H9 (cell line): ENCODE measurements around the gene SV2A. TPM values are rescaled to one million over a fixed set of nuclear protein-coding genes. Genes with fewer than 3 reads are reported as not detected.
A peak's percentile ranks its signal among the peaks of the same experiment; 100 is the strongest.

Experiments used
- DNase-seq: peaks from one replicate; pipeline ENCODE4 v3.0.0-alpha.2; 2017
- H2AFZ ChIP-seq: one replicate; pipeline ENCODE4 v1.6.1; 2013; ENCODE audit warnings: mild to moderate bottlenecking, low read length, control low read depth, moderate library complexity
- H2AK5ac ChIP-seq: 2 replicates; pipeline ENCODE4 v1.6.1; 2013; ENCODE audit warnings: low read length, control low read depth, mixed read lengths; ENCODE audit not compliant: insufficient read length
- H2BK120ac ChIP-seq: one replicate; pipeline ENCODE4 v1.6.1; 2013; ENCODE audit warnings: low read depth, mild to moderate bottlenecking, low read length, control low read depth, inconsistent platforms; ENCODE audit not compliant: poor library complexity, severe bottlenecking
- H2BK12ac ChIP-seq: 2 replicates; pipeline ENCODE4 v1.6.1; 2013; ENCODE audit warnings: low read length, control low read depth, mixed read lengths, low read depth; ENCODE audit not compliant: insufficient read length
- H2BK15ac ChIP-seq: 2 replicates; pipeline ENCODE4 v1.6.1; 2013; ENCODE audit warnings: low read depth, low read length, control low read depth
- H2BK20ac ChIP-seq: one replicate; pipeline ENCODE4 v1.6.1; 2013; ENCODE audit warnings: low read depth, mild to moderate bottlenecking, low read length, control low read depth, inconsistent platforms; ENCODE audit not compliant: poor library complexity, severe bottlenecking
- H2BK5ac ChIP-seq: 2 replicates; pipeline ENCODE4 v1.6.1; 2013; ENCODE audit warnings: low read length, control low read depth, mixed read lengths; ENCODE audit not compliant: insufficient read length
- H3K14ac ChIP-seq: 2 replicates; pipeline ENCODE4 v1.6.1; 2013; ENCODE audit warnings: low read length, control low read depth; ENCODE audit not compliant: insufficient read depth
- H3K18ac ChIP-seq: 2 replicates; pipeline ENCODE4 v1.6.1; 2013; ENCODE audit warnings: low read depth, mild to moderate bottlenecking, mixed read lengths, low read length, control low read depth; ENCODE audit not compliant: insufficient read length
- H3K23ac ChIP-seq: 2 replicates; pipeline ENCODE4 v1.6.1; 2013; ENCODE audit warnings: low read length, control low read depth, mixed read lengths, low read depth; ENCODE audit not compliant: insufficient read length
- H3K23me2 ChIP-seq: 2 replicates; pipeline ENCODE4 v1.6.1; 2013; ENCODE audit warnings: low read depth, mild to moderate bottlenecking, mixed read lengths, low read length, control low read depth; ENCODE audit not compliant: insufficient read length, poor library complexity, severe bottlenecking
- H3K27ac ChIP-seq: 2 replicates; pipeline ENCODE4 v1.5.1; 2013; ENCODE audit warnings: low read length, control low read depth, mixed read lengths, low read depth; ENCODE audit not compliant: insufficient read length
- H3K27me3 ChIP-seq: 2 replicates; pipeline ENCODE4 v1.6.1; 2013; ENCODE audit warnings: low read length, control low read depth, inconsistent platforms; ENCODE audit not compliant: insufficient read depth
- H3K4ac ChIP-seq: 2 replicates; pipeline ENCODE4 v1.6.1; 2013; ENCODE audit warnings: low read depth, mild to moderate bottlenecking, control low read depth, inconsistent platforms, low read length, moderate library complexity
- H3K4me1 ChIP-seq: 2 replicates; pipeline ENCODE4 v1.6.1; 2013; ENCODE audit warnings: low read length, control low read depth, inconsistent platforms; ENCODE audit not compliant: insufficient read depth
- H3K4me2 ChIP-seq: 2 replicates; pipeline ENCODE4 v1.6.1; 2013; ENCODE audit warnings: low read length, control low read depth, mixed read lengths; ENCODE audit not compliant: insufficient read length, insufficient read depth
- H3K56ac ChIP-seq: 2 replicates; pipeline ENCODE4 v1.6.1; 2013; ENCODE audit warnings: low read depth, mild to moderate bottlenecking, mixed read lengths, low read length, control low read depth; ENCODE audit not compliant: insufficient read length
- H3K79me1 ChIP-seq: 2 replicates; pipeline ENCODE4 v1.6.1; 2013; ENCODE audit warnings: low read depth, mild to moderate bottlenecking, moderate library complexity, low read length, control low read depth, inconsistent platforms; ENCODE audit not compliant: insufficient read depth, poor library complexity, severe bottlenecking
- H3K79me2 ChIP-seq: 2 replicates; pipeline ENCODE4 v1.6.1; 2013; ENCODE audit warnings: low read length, control low read depth, inconsistent platforms; ENCODE audit not compliant: insufficient read depth
- H3K9ac ChIP-seq: 2 replicates; pipeline ENCODE4 v1.6.1; 2013; ENCODE audit warnings: low read length, control low read depth, mixed read lengths; ENCODE audit not compliant: insufficient read length; ENCODE audit errors: extremely low read depth
- H3K9me3 ChIP-seq: one replicate; pipeline ENCODE4 v1.6.1; 2013; ENCODE audit warnings: low read depth, low read length, inconsistent platforms; ENCODE audit not compliant: control insufficient read depth
- H3T11ph ChIP-seq: one replicate; pipeline ENCODE4 v1.6.1; 2013; ENCODE audit warnings: mild to moderate bottlenecking, low read length, control low read depth, inconsistent platforms
- H4K20me1 ChIP-seq: one replicate; pipeline ENCODE4 v1.6.1; 2013; ENCODE audit not compliant: control insufficient read depth, insufficient read length, insufficient read depth
- H4K5ac ChIP-seq: 2 replicates; pipeline ENCODE4 v1.6.1; 2013; ENCODE audit warnings: low read depth, mild to moderate bottlenecking, mixed read lengths, low read length, control low read depth; ENCODE audit not compliant: insufficient read length
- H4K8ac ChIP-seq: replicated peaks from 2 replicates; pipeline ENCODE4 v1.6.1; 2013; ENCODE audit warnings: low read length, control low read depth, mixed read lengths, low read depth; ENCODE audit not compliant: insufficient read length
- H4K91ac ChIP-seq: 2 replicates; pipeline ENCODE4 v1.6.1; 2013; ENCODE audit warnings: low read depth, mild to moderate bottlenecking, moderate library complexity, mixed read lengths, low read length, control low read depth; ENCODE audit not compliant: insufficient read length
- H3K27ac Mint-ChIP-seq, 3 experiments: 2 replicates in 2 of 3; 3 replicates in 1 of 3; pipeline ENCODE4 v1.8.0; 2020 to 2021; ENCODE audit warnings: mixed read lengths in 3 of 3, mild to moderate bottlenecking in 1 of 3, moderate library complexity in 1 of 3
- H3K27me3 Mint-ChIP-seq: 2 replicates; pipeline ENCODE4 v1.8.0; 2021; ENCODE audit warnings: low read depth, mild to moderate bottlenecking, moderate library complexity, mixed read lengths
- H3K36me3 Mint-ChIP-seq, 3 experiments: 2 replicates in 2 of 3; 3 replicates in 1 of 3; pipeline ENCODE4 v1.8.0; 2020 to 2021; ENCODE audit warnings: low read depth in 3 of 3, mixed read lengths in 3 of 3; ENCODE audit not compliant: insufficient read depth in 1 of 3
- H3K4me1 Mint-ChIP-seq, 2 experiments: 2 replicates each; pipeline ENCODE4 v1.8.0; 2020; ENCODE audit warnings: mixed read lengths in 2 of 2
- H3K4me3 Mint-ChIP-seq, 2 experiments: 2 replicates in 1 of 2; 3 replicates in 1 of 2; pipeline ENCODE4 v1.8.0; 2020 to 2021; ENCODE audit warnings: mild to moderate bottlenecking in 2 of 2, mixed read lengths in 2 of 2, moderate library complexity in 1 of 2
- H3K9me3 Mint-ChIP-seq, 2 experiments: 2 replicates in 1 of 2; 3 replicates in 1 of 2; pipeline ENCODE4 v1.8.0; 2020; ENCODE audit warnings: mild to moderate bottlenecking in 2 of 2, mixed read lengths in 2 of 2, moderate library complexity in 1 of 2
- WGBS: extraction: QIAGEN DNeasy Blood & Tissue Kit; methylation state at CpG from one replicate; pipeline ENCODE4 v1.1.7; 2013; ENCODE audit warnings: missing lambda C conversion rate, low lambda C conversion rate, mixed read lengths; ENCODE audit not compliant: insufficient read length; ENCODE audit errors: extremely low coverage; 5-methylcytosine and 5-hydroxymethylcytosine counted together
- total RNA-seq: library from RNA; stranded (reverse); gene quantifications from 2 replicates; pipeline ENCODE4 v1.2.1, GENCODE V29; 2021
- TF ChIP-seq, protein P1 (sequence below): fragments of 200-600 bp; sonication (generic); conservative IDR thresholded peaks from 3 replicates; pipeline ENCODE4 v1.8.0; 2021; ENCODE audit warnings: antibody characterized with exemption, mild to moderate bottlenecking

The SV2A gene
- total RNA-seq, 1 experiment from 2014 or later = 42.4 TPM

DNA sequence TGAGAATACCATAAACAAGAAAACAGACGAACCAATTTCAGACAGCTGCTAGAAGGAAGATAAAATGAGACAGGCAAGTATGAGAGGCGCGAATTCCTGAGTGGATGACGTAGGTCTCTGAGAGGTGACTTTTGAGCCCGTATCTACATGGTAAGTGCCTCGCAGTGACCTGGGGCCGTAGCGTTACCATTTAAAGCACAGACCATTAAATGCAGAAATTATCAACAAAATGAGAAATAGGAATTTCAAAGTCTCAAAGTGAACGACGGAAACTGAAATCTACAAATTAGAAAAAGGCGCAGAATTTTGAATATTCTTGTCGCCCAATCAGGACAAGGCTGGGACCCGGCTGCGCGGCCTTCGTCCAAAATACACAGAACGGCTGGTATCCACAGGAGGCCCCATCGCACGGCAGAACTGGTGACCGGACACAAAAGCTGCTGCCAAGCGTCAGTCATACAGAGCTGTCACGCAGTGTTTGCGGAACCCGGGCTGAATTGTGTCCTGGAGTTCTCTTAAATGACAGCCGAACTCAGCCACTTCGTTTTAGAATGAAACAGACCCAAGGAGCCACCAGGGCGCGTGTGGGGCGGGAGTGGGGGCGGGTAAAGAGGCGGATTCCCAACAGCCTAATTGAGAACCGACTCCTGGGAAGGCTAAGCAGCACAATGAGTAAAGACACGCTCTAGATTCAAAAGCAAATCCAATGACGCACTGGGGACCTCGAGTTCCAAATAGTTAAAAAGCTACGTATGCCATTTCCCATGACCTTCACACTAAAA is 32.1 kb downstream of the SV2A start:
- Histone ChIP-seq H2BK5ac (peak overlapping the region; percentile 50), H4K8ac (no peak overlapping the region), H3K27me3 (no peaks in the 10 kb centered on the region), H3K56ac (no peak overlapping the region), H4K20me1 (no peaks in the 10 kb centered on the region), H3K18ac (peak overlapping the region; percentile 85), H3T11ph (no peak overlapping the region), H3K14ac (peak overlapping the region; percentile 9; the same call in 1 of the 2 replicates), H2AK5ac (no peak overlapping the region), H3K4ac (no peak overlapping the region; the same call in 1 of the 2 replicates), H2AFZ (no peak overlapping the region), H4K5ac (no peak overlapping the region), H3K4me2 (peak overlapping the region; percentile 100), H2BK20ac (no peak overlapping the region), H2BK12ac (no peak overlapping the region), H2BK15ac (no peak overlapping the region), H3K4me1 (peaks cover 3% of the 10 kb centered on the region; the same call in 1 of the 2 replicates), H3K79me1 (no peaks in the 10 kb centered on the region), H4K91ac (no peak overlapping the region), H2BK120ac (no peak overlapping the region), H3K9ac (peak overlapping the region; percentile 95), H3K23ac (no peak overlapping the region), H3K79me2 (no peaks in the 10 kb centered on the region), H3K23me2 (peaks cover 24% of the 10 kb centered on the region), H3K27ac (peak overlapping the region; percentile 87), H3K9me3 (no peaks in the 10 kb centered on the region)
- Mint-ChIP-seq H3K27me3 (no peaks in the 10 kb centered on the region), H3K4me3 (no peak overlapping the region), H3K9me3 (no peaks in the 10 kb centered on the region), H3K4me1 (peaks cover 4 to 7% of the 10 kb centered on the region in 2 experiments; a peak in 3 of 4 replicates), H3K27ac (no peak overlapping the region), H3K36me3 (no peaks in the 10 kb centered on the region)
- peak; percentile 79 for DNase-seq
- WGBS = no CpG with 5 or more reads among the region's 36 CpGs
- TF ChIP-seq, protein P1, sequence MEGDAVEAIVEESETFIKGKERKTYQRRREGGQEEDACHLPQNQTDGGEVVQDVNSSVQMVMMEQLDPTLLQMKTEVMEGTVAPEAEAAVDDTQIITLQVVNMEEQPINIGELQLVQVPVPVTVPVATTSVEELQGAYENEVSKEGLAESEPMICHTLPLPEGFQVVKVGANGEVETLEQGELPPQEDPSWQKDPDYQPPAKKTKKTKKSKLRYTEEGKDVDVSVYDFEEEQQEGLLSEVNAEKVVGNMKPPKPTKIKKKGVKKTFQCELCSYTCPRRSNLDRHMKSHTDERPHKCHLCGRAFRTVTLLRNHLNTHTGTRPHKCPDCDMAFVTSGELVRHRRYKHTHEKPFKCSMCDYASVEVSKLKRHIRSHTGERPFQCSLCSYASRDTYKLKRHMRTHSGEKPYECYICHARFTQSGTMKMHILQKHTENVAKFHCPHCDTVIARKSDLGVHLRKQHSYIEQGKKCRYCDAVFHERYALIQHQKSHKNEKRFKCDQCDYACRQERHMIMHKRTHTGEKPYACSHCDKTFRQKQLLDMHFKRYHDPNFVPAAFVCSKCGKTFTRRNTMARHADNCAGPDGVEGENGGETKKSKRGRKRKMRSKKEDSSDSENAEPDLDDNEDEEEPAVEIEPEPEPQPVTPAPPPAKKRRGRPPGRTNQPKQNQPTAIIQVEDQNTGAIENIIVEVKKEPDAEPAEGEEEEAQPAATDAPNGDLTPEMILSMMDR = no peak
